NCI-H2227 (cell line): ENCODE results near the gene PSENEN.

Source experiments
- DNase-seq: peaks from one replicate; lab custom pipeline; 2025; ENCODE audit not compliant: unreplicated experiment; lab: John Stamatoyannopoulos, UW

Gene PSENEN

DNA sequence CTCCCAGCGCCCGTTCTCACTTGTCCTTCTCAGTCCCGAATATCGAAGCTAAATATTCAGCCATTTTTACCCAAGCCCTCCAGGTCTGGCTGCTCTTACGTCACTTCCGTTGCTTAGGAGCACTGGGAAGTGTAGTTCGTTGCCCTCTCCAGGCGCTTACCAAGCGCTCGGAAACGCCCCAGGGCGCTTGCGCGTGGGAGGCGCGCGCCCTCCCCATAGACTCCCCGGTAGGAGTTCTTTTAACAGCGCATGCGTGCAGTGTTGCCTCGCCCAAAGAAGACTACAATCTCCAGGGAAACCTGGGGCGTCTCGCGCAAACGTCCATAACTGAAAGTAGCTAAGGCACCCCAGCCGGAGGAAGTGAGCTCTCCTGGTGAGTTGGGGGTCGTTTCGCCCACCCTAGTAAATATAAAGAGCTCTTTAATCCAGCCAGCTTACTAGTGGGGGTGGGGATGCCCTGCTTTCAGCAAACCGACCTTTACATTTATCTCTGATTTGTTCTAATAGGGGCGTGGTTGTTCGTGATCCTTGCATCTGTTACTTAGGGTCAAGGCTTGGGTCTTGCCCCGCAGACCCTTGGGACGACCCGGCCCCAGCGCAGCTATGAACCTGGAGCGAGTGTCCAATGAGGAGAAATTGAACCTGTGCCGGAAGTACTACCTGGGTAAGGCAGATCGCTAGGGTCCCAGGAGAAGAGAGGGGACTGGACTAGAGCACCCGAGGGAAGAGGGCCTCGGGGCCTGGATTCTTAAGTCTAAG, at the start of gene PSENEN, which contains the start of gene U2AF1L4:
Gene PSENEN (plus strand): TSS at position 324 of the 759 bp plus-strand sequence. CDS start 280 bp downstream, at position 604.
Gene U2AF1L4 (minus strand): TSS at position 91 of the 759 bp plus-strand sequence. CDS start 27 bp downstream, at position 64.
- peak; percentile 100 for DNase-seq

- DNase-seq = no peak
Measured at GRCh38 chr19:35695895-35696422, 49.5 kb upstream of the PSENEN start.

DNA sequence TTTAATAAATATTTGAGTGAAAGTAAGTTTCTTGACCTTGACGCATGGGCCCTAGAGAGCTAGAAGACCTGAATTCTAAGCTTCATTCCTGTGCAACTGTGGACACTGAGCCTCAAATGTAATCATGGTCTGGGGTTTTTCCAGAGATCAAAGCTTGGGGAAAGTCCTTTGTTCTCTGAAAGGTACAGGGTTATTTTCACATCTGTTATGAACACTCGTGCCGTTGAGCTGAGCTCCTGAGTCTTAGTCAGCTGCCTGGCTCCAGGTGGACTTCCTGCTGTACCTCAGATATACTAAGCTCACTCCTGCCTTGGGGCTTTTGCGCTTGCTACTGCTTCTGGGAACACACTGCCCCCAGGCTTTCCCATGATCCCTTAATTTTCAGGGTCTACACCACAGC, 48.6 kb upstream of the PSENEN start:
- DNase-seq = no peak

- DNase-seq = peak; percentile 100
Measured at GRCh38 chr19:35702223-35703012, 43.0 kb upstream of the PSENEN start.

DNA sequence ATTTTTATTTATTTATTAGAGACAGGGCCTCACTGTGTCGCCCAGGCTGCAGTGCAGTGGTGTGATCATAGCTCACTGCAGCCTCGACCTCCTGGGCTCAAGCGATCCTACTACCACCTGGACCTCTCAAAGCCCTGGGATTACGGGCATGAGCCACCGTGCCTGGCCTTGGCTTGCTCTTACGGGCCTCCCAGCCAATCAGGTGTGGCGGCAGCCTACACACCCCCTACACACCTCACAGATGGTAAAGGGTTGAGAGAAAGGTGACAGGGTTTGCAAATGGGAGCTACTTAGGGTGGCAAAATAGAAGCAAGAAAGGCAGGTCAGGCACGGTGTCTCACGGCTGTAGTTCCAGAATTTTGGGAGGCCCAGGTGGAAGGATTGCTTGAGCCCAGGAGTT, 42.1 kb upstream of the PSENEN start:
- peak; percentile 73 for DNase-seq

GRCh38 chr19:35704218-35704617, 41.2 kb upstream of the PSENEN start, which contains the start of gene ZBTB32:
Gene ZBTB32 (plus strand): TSS chr19:35704558. CDS start chr19:35714627, 10,069 bp downstream.
- no peak for DNase-seq

GRCh38 chr19:35708391-35708790, 37.1 kb upstream of the PSENEN start:
- no peak for DNase-seq

DNA sequence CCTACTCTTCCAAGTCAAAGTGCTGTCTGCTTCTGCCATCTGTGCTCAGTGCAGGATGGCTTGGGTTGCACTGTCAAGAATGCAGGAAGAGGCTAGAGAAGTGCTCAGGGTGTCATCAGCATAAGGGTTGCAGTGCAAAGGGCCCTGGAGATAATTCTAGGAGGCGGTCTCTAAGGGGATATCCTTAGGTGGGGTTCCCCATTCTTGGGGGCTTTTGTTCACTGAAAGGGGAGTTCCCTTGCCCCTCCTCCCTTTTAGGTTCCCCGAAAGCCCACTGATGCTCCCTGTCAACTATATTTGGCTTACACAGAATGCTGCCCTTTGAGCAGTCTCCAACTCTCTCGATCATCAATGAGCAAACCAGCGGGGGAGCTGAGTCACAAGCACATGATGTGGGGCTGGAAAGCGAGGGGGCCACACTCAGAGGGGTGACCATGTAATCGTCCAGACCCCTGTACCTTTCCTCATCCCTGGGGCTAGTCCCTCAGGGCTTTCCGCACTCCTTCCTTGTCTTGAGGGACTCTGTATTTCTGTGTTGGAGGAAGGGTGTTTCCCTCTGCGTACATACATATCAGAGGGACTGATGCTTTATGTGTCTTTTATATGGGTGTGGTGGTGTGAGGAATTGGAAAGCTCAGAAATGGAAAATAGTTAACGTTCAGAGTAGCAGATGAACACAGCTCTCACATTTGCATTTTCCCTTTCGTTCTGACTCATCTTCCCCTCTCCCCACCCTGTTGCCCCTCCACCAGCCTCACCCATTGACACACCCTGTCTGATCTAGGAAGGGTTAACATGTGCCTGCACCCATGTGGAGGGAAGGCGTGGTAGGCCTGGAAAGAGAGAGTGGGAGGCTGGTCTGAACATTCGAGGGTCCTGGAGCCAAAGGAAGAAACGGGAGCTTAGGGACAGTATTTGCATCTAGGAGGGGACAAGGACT, 34.4 kb upstream of the PSENEN start:
- no peak for DNase-seq

DNA sequence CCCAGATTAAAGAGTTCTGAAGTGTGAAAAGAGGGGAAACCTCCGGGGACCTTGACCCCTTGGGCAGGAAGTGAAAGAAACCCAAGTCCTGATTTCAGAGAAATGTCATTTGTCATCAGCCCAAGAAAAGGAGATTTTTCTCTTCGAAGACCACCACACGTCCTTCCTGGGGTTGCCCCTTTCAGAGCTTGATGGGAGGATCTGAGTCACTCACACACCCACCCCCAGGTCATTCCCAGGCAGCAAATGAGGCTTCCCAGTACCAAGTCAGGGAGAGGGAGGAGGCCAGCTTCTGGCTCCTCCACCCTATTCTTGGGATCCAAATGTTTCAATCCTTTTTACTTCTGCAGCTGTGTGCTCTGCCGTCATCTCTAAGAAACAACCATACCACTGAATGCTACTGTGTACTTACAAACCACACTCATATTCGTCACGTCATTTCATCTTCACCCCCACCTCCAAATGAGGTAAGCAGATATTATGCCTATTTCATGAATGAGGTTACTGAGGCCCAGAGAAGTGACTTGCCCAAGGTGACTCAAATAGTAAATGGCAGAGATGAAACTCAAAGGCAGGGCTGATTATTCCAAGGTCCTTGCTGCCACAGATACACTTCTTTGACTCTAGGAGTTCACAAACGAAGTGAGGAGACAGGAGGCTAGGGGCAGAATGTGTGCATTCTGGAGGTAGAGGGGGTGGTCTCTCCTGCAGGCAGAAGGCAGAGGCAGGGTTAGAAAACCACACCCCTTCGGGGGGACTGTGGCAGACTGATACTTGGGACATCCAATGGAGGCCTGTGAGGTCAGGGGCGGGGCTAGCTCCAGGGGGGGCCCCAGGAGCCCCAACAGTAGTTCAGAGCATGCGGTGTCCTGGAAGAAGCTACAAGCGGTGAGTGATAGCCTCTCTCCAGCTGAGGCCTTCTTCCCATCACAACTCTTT, 32.6 kb upstream of the PSENEN start:
- DNase-seq = no peak

DNA sequence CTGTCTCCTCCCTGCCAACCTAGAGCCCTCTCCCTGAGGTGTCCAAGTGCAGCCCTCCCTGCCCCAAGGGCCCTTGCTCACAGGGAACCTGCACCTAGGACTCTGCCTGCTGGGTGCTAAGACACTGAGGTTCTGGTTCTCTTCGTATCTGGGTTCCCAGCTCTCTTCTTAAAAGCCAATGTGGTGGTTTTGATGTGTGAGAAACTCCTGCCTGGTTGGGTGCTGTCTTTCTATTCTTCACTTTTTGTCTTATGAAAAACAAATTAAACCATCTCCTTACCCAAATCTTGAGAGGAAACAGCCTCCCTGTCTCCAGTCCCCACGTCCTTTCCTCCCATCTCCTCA, 32.0 kb upstream of the PSENEN start:
- DNase-seq = no peak

DNA sequence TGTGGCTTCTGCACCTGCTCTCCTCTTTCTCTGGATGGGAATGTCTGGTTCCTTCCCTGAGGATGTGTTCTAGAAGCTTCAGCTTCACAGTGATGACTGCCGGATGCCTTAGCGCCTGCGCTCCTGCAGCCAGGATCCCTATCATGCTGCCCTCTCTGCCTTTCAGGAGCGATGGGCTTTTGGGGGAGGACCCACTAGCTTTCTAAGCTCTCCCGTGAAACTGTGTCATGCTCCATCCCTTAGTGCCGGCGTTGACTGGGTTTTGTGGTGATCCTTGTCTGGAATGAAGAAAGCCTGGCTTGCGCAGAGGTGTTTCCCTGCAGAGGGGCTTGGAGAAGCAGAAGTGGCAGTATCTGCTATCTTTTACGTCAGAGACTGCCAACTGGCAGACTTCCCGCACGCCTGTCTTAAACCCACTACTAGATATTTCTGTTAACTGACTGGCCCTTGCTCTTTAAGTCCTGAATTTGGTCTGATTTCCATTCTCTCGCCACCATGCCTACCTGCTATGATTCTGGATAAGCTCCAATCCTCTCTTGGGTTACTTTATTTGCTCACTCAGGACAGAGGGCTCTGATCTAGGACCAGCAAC, 31.5 kb upstream of the PSENEN start:
- no peak for DNase-seq

- DNase-seq = peak; percentile 72
Measured at GRCh38 chr19:35714601-35715354, 30.7 kb upstream of the PSENEN start.

- no peak for DNase-seq
Measured at GRCh38 chr19:35715355-35715809, 30.1 kb upstream of the PSENEN start.

DNA sequence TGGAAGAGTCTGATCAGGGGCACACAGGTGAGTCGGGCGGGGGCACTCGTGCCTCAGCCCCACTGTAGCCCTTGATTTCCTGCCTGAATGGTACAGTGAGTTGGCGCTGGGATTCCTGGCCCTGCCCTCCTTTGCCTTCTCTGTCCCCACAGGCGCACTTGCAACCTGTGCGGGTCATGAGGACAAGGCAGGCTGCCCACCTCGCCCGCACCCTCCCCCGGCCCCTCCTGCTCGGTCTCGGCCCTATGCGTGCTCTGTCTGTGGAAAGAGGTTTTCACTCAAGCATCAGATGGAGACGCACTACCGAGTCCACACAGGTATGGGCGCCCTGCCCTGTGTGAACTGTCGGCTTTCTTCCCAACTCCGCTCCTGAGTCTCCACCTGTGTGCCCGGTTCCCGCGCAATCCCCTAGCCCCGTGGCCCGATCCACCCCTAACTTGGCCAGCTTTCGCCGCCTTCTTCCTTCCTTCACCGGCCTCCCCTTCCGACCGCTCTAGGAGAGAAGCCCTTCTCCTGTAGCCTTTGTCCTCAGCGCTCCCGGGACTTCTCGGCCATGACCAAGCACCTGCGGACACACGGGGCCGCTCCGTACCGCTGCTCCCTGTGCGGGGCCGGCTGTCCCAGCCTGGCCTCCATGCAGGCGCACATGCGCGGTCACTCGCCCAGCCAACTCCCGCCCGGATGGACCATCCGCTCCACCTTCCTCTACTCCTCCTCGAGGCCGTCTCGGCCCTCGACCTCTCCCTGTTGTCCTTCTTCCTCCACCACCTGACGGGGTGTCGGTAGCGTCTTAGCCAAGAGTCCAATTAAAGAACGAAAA, 29.3 kb upstream of the PSENEN start:
- peak; percentile 95 for DNase-seq

DNA sequence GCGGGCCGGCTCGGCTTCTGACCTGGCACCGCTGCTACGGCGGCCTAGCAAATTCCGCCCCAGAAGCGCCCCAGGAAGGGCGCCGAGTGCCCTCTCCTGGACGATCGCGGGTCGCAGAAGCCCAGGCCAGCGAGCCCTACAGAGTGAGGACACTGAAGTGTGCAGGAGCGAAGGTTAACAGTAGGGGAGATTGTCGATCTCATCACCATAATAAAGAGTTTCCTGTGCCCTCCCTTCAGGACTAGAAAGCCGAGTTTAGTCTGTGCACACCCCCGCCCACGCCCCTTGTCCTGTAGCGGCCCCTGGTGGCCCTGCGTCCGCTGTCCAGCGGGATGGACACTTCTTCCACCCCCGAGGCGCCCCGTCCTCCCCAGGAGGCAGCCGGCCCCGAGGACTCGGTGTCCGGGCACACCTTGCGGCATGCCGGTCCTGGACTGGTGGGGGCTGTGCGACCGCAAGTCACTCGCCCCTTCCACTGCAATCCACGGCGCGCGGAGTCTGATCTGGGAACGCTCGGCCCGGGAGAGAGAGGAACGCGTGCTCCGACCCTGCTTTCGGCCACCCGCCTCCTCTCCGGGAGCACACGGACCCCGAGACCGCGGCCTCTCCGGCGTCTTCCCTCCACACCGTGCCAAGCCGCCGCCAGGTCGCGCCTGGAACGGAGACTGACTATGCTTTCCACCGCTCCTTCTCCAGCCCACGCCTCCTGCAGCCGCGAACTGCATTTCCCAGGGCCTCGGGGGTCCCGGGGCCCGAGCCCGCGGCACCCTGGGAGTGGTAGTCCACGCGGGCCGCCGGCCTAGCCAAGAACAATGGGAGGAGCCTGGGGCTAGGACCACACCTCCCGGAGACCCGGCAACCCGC, 28.4 kb upstream of the PSENEN start:
- peak; percentile 99 for DNase-seq

DNA sequence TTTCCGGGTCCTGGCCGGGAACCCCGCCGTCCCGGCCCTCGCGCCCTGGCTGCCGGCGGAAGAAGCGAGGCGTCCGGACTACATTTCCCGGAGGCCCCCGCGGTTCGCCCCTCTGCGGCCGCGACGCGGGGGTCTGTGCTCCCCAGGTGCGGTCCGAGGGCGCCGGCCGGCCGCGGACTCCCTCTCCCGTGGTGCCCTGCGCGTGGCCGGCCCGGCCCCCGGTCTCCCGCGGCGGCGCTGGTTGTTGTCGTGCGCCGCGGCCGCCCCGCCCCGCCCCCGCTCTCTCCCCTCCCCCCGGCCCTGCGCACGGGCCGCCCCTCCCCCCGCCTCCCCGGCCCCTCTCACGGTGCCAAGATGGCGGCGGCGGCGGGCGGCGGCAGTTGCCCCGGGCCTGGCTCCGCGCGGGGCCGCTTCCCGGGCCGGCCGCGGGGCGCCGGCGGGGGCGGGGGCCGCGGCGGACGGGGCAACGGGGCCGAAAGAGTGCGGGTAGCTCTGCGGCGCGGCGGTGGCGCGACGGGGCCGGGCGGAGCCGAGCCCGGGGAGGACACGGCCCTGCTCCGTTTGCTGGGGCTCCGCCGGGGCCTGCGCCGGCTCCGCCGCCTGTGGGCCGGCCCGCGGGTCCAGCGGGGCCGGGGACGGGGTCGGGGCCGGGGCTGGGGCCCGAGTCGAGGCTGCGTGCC, 27.6 kb upstream of the PSENEN start, which contains the start of gene KMT2B:
Gene KMT2B (plus strand): TSS at position 339 of the 680 bp plus-strand sequence. CDS start 16 bp downstream, at position 355.
- DNase-seq = peak; percentile 100
